GM12801 (cell line): ENCODE results near the gene TUBB3.

Experiments
- CTCF ChIP-seq: IDR thresholded peaks from one replicate; pipeline ENCODE4 v1.5.1; 2011; ENCODE audit warnings: control low read depth; ENCODE audit not compliant: insufficient read length; ENCODE audit errors: extremely low read depth

The TUBB3 gene

GRCh38 chr16:89955001-89955685, 32.0 kb downstream of the TUBB3 start:
- no peak for TF ChIP-seq CTCF

DNA sequence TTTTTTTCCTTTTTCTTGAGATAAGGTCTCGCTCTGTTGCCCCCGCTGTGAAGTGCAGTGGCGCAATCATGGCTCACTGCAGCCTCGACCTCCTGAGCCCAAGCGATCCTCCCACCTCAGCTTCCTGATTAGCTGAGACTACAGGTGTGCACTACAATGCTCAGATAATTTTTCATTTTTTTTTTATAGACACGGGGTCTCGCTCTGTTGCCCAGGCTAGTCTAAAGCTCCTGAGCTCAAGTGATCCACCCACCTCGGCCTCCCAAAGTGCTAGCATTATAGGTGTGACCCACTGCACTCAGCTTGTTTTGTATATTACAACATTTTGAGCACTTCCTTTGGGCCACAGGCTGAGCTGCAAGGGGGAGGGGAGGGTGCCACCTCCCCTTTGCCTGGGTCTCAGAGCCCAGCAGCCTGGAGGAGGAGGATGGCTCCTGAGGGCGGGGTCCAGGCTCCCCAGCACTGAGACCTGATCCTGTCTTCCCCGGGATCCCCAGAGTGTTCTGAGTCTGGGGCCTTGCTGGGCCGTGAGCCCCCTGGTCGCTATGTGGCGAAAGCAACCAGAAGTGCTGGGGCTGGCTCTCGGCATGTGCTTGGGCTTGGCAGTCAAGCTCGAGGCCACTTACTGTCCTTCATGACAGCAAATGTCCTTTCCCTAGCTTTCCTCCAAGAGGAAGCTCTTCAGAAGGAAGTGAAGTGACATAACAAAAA, 33.5 kb downstream of the TUBB3 start:
- TF ChIP-seq CTCF, result no peak

GRCh38 chr16:89957216-89957785, 34.2 kb downstream of the TUBB3 start:
- no peak for TF ChIP-seq CTCF

DNA sequence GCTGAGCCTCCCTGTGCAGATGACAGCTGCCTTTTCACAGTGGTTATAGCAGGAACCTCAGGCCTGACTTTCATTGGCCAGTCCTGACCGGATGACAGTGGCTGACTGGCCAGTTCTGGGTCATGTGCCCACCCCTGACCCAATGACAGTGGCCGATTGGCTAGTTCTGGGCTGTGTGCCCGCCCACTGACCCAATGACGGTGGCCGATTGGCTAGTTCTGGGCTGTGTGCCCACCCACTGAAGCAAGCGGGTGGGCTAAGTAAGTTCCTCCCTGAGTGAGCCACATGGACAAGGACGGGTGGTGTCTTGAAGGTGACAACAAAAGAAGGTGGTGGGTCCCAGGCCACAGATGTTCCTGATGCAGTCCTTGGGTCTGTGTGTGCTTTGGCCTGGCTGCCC, 34.9 kb downstream of the TUBB3 start:
- no peak for TF ChIP-seq CTCF

DNA sequence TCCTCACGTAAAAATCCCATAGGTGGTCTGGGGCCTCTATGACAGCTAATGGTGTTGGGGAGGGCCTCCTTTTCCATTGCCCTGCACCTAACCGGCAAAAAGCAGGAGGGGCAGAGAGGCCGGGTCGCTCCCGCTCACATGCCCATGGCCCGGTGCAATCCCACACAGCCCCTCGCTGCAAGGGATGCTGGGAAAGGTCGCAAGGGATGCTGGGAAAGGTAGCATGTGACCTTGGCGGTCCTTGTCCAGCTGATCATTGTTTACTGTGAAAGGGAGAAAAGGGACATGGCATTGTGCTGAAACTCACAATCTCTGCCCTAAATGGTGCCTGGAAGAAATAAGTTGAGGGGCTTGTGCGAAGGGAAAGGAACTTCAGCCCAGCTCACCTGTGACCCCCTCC, 35.5 kb downstream of the TUBB3 start:
- no peak for TF ChIP-seq CTCF

- no peak for TF ChIP-seq CTCF
Observed at GRCh38 chr16:89960966-89961365, 37.8 kb downstream of the TUBB3 start.

DNA sequence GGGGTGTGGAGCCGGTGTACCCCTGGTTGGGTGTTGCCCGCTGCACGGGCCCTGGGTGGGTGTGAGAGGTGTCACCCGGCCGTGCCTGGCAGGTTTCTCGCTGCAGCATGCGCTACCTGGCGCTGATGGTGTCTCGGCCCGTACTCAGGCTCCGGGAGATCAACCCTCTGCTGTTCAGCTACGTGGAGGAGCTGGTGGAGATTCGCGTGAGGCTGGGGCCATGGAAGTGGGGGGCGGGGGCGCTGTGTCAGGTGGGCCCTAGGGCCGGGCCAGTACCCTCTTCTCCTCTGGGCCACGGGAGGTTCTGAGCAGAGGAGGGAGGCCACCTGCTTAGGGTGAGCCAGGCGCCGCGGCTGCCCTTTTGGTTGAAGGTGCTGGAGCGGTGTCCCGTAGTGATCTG, 38.8 kb downstream of the TUBB3 start:
- no peak for TF ChIP-seq CTCF
